CD1c-positive myeloid dendritic cell (primary cell): Measurements from ENCODE around the gene XRCC4.
"Not testable (repeated sequence)": the region's sequence is repeated elsewhere in the genome, so short reads cannot be mapped to it uniquely, and the experiment has no call there.

Experiments
- DNase-seq: peaks from one replicate; pipeline ENCODE4 v3.0.0-alpha.2; 2016; ENCODE audit errors: extremely low spot score

Gene XRCC4

GRCh38 chr5:83076742-83077661, at the start of gene XRCC4, which contains the start of gene TMEM167A:
XRCC4 (plus strand) TSS chr5:83077547; CDS start chr5:83104920, 27,373 bp downstream.
TMEM167A (minus strand) TSS chr5:83077394; CDS start chr5:83077323, 71 bp downstream.
- DNase-seq: peak; percentile 99

- DNase-seq: no peak
These were observed 47.4 kb upstream of the XRCC4 start for GRCh38 chr5:83029912-83030311.

GRCh38 chr5:83031381-83031780, 46.0 kb upstream of the XRCC4 start:
- DNase-seq: no peak

- DNase-seq: no peak
These were observed 43.3 kb upstream of the XRCC4 start for GRCh38 chr5:83034036-83034435.

- no peak for DNase-seq
These were observed 42.7 kb upstream of the XRCC4 start for GRCh38 chr5:83034528-83035207.

GRCh38 chr5:83035373-83036100, 41.8 kb upstream of the XRCC4 start:
- no peak for DNase-seq

GRCh38 chr5:83036991-83037575, 40.3 kb upstream of the XRCC4 start:
- no peak for DNase-seq

GRCh38 chr5:83038924-83039323, 38.4 kb upstream of the XRCC4 start:
- DNase-seq: no peak

GRCh38 chr5:83042507-83042906, 34.8 kb upstream of the XRCC4 start:
- DNase-seq: no peak

- no peak for DNase-seq
These were observed 32.4 kb upstream of the XRCC4 start for GRCh38 chr5:83044926-83045325.

GRCh38 chr5:83048277-83048676, 29.1 kb upstream of the XRCC4 start:
- no peak for DNase-seq

GRCh38 chr5:83048811-83049210, 28.5 kb upstream of the XRCC4 start:
- no peak for DNase-seq

GRCh38 chr5:83049370-83049885, 27.9 kb upstream of the XRCC4 start:
- no peak for DNase-seq

GRCh38 chr5:83050723-83051340, 26.5 kb upstream of the XRCC4 start:
- no peak for DNase-seq

- DNase-seq: no peak
These were observed 22.2 kb upstream of the XRCC4 start for GRCh38 chr5:83055166-83055565.

- no peak for DNase-seq
These were observed 18.6 kb upstream of the XRCC4 start for GRCh38 chr5:83058726-83059125.

- no peak for DNase-seq
These were observed 18.0 kb upstream of the XRCC4 start for GRCh38 chr5:83059341-83059740.

- no peak for DNase-seq
These were observed 10.7 kb upstream of the XRCC4 start for GRCh38 chr5:83066548-83067110.

GRCh38 chr5:83067377-83067776, 10.0 kb upstream of the XRCC4 start:
- DNase-seq: not testable (repeated sequence)

- DNase-seq: no peak
These were observed 8.1 kb upstream of the XRCC4 start for GRCh38 chr5:83069096-83069799.
